ENCODE results near the gene HIF1AN. TPM values are rescaled to one million over a fixed set of nuclear protein-coding genes. Genes with fewer than 3 reads are reported as not detected.

The HIF1AN gene
- total and polyA plus RNA-seq, 2 of the 8 experiments (the other 6 are each of a cell fraction or from before 2014, with no cell fraction given): 10.9 to 62.8 TPM

Other genes with a start within 250 kb of the HIF1AN start
- 46.5 and 50.6 TPM in 2 replicates for gene BLOC1S2, start 249.3 kb upstream of the HIF1AN start, total RNA-seq (2021; fragmentation: NEBNext Ultra II Directional; extraction: Animal tissue kit (Norgen Biotek cat#: 25700))
- 13.4 and 25.1 TPM in 2 replicates for gene BLOC1S2, start 249.3 kb upstream of the HIF1AN start, polyA plus RNA-seq (2011; rRNA removed)
- 0.17 and 0.20 TPM in 2 replicates for gene PKD2L1, start 205.7 kb upstream of the HIF1AN start, total RNA-seq (2021; fragmentation: NEBNext Ultra II Directional; extraction: Animal tissue kit (Norgen Biotek cat#: 25700))
- gene PKD2L1, start 205.7 kb upstream of the HIF1AN start, polyA plus RNA-seq (2011; rRNA removed): 0.20 and 0.33 TPM in 2 replicates
- gene SCD, start 188.7 kb upstream of the HIF1AN start, total RNA-seq (2021; fragmentation: NEBNext Ultra II Directional; extraction: Animal tissue kit (Norgen Biotek cat#: 25700)): 604 and 621 TPM in 2 replicates
- 372 and 397 TPM in 2 replicates for gene SCD, start 188.7 kb upstream of the HIF1AN start, polyA plus RNA-seq (2011; rRNA removed)
- gene WNT8B, start 72.9 kb upstream of the HIF1AN start, total RNA-seq (2021; fragmentation: NEBNext Ultra II Directional; extraction: Animal tissue kit (Norgen Biotek cat#: 25700)): 0.34 and 0.67 TPM in 2 replicates
- 0.20 and 0.71 TPM in 2 replicates for gene WNT8B, start 72.9 kb upstream of the HIF1AN start, polyA plus RNA-seq (2011; rRNA removed)
- 3.0 and 4.1 TPM in 2 replicates for gene SEC31B, start 16.1 kb upstream of the HIF1AN start, total RNA-seq (2021; fragmentation: NEBNext Ultra II Directional; extraction: Animal tissue kit (Norgen Biotek cat#: 25700))
- gene SEC31B, start 16.1 kb upstream of the HIF1AN start, polyA plus RNA-seq (2011; rRNA removed): 5.3 and 5.6 TPM in 2 replicates
- gene NDUFB8, start 6.1 kb upstream of the HIF1AN start, total RNA-seq (2021; fragmentation: NEBNext Ultra II Directional; extraction: Animal tissue kit (Norgen Biotek cat#: 25700)): 175 and 189 TPM in 2 replicates
- gene NDUFB8, start 6.1 kb upstream of the HIF1AN start, polyA plus RNA-seq (2011; rRNA removed): 445 and 455 TPM in 2 replicates
- not detected in 2 replicates for gene PAX2, start 209.6 kb downstream of the HIF1AN start, total RNA-seq (2021; fragmentation: NEBNext Ultra II Directional; extraction: Animal tissue kit (Norgen Biotek cat#: 25700))
- 0.02 TPM in 1 of 2 replicates, not detected in the other for gene PAX2, start 209.6 kb downstream of the HIF1AN start, polyA plus RNA-seq (2011; rRNA removed)

Data from H1 (cell line).